ENCODE measurements around the gene PIK3R1. TPM values are rescaled to one million over a fixed set of nuclear protein-coding genes. Genes with fewer than 3 reads are reported as not detected.

PIK3R1 gene
- total RNA-seq, 4 donors from 2014 or later, result 44.9 to 222 (median 81.6) TPM

DNA sequence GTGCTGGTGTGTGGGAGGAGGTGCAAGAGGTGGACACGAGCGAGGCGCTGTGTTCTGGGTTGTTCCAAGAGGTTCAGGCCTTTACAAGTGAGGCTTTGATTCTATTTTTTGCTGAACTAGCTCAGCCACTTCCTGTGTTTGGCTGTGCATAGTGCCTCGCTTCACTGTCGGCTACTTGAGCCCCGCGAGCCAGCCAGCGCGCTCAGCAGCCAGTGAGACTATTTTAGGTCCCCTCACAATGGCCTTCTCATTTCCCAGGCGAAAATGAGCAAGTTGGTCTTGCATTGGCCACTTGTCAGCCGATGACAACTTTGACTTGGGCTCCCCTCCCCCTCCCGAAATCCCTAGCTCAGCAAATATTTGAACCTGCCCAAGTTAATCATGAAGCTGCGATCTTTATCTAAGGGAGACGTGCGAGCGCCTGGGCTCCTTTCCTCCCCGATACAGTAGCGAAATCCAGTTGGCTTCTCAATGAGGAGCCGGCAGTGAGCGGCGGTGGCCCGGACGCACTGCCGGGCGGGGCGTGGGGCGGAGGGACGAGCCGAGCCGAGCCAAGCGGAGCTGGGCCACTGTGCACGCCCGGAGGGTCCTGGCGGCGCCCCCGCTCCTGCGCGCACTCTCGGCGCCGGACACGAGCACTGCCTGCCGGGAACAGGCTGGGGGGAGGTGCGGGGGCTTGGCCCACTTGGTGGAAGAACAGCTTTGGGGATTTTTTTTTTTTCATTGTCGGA lies 72.6 kb downstream of the PIK3R1 start:
- Histone ChIP-seq H3K27ac (peak overlapping the region; percentile 84 to 93 (median 90)), H3K27me3 (no peaks in the 10 kb centered on the region), H3K4me1 (peaks cover 37 to 89% (median 66%) of the 10 kb centered on the region in 4 donors), H3K9me3 (no peaks in the 10 kb centered on the region), H3K36me3 (peaks cover 0 to 15% (median 7%) of the 10 kb centered on the region in 4 donors), H3K4me3 (peak overlapping the region; percentile 24 to 60 (median 40))
- peak; percentile 66 for DNase-seq
- in situ Hi-C loops (cut with MboI; ENCODE audit: low pct_ligation_motif_present in 1 of 4, low pct_unique_long_range_greater_than_20kb in 1 of 4, low sequenced_read_pairs in 3 of 4) (loop anchor here (5.0 to 25.0 kb wide), 4 partner anchors 169 to 674 kb away; no protein-coding TSS in a partner anchor), intact Hi-C loops (cut with DNase I; ENCODE audit: low total_unique reads) (no loop called here)
- WGBS, 2 donors (ENCODE audit: low coverage in 1 of 2), result 1% methylated on average over 40 of the region's 45 CpGs; no CpG with 5 or more reads in 1 of the 2 donors
- TF ChIP-seq CTCF (IDR thresholded peaks at IDR 0.05) (peak in 1 of 5 experiments; percentile 38), POLR2AphosphoS5 (IDR thresholded peaks at IDR 0.05) (peak in 2 of 3 donors; percentile 30 to 54), POLR2A (IDR thresholded peaks at IDR 0.05) (peak; percentile 42), EP300 (IDR thresholded peaks at IDR 0.05; ENCODE audit: low read depth) (no peak)

- H3K27me3 ChIP-seq, result no peaks in the 10 kb centered on the region
- H3K9me3 ChIP-seq, result no peaks in the 10 kb centered on the region
- TF ChIP-seq POLR2AphosphoS5 (IDR thresholded peaks at IDR 0.05) (no peak), POLR2A (IDR thresholded peaks at IDR 0.05) (no peak), EP300 (IDR thresholded peaks at IDR 0.05; ENCODE audit: low read depth) (no peak), CTCF (IDR thresholded peaks at IDR 0.05) (no peak)
- in situ Hi-C loops (cut with MboI; ENCODE audit: low pct_ligation_motif_present in 1 of 4, low pct_unique_long_range_greater_than_20kb in 1 of 4, low sequenced_read_pairs in 3 of 4) (loop anchor here (5.0 to 25.0 kb wide), 4 partner anchors 169 to 674 kb away; no protein-coding TSS in a partner anchor), intact Hi-C loops (cut with DNase I; ENCODE audit: low total_unique reads) (no loop called here)
- peak overlapping the region; percentile 24 to 60 (median 40) for H3K4me3 ChIP-seq
- WGBS, 2 donors (ENCODE audit: low coverage in 1 of 2), result 11% methylated on average over 10 of the region's 10 CpGs; no CpG with 5 or more reads in 1 of the 2 donors
- DNase-seq, result no peak
- peaks cover 0 to 20% (median 10%) of the 10 kb centered on the region in 4 donors for H3K36me3 ChIP-seq
- peaks cover 34 to 83% (median 63%) of the 10 kb centered on the region in 4 donors for H3K4me1 ChIP-seq
- H3K27ac ChIP-seq, result peak overlapping the region; percentile 84 to 93 (median 90)
These were observed 73.2 kb downstream of the PIK3R1 start for GRCh38 chr5:68288707-68289134.

- Histone ChIP-seq H3K36me3 (peaks cover 0 to 28% (median 14%) of the 10 kb centered on the region in 4 donors), H3K4me3 (peak overlapping the region in 3 of 4 donors; percentile 36 to 60 (median 44)), H3K27me3 (no peaks in the 10 kb centered on the region), H3K4me1 (peaks cover 31 to 77% (median 60%) of the 10 kb centered on the region in 4 donors), H3K27ac (peak overlapping the region; percentile 84 to 93 (median 90)), H3K9me3 (no peaks in the 10 kb centered on the region)
- 60 to 68% methylated on average over 3 to 4 of the region's 4 CpGs for WGBS, 2 donors (ENCODE audit: low coverage in 1 of 2)
- DNase-seq, result no peak
- intact Hi-C loops (cut with DNase I; ENCODE audit: low total_unique reads), result no loop called here
- in situ Hi-C loops (cut with MboI; ENCODE audit: low pct_ligation_motif_present in 1 of 4, low pct_unique_long_range_greater_than_20kb in 1 of 4, low sequenced_read_pairs in 3 of 4), result loop anchor here (5.0 to 25.0 kb wide), 4 partner anchors 168 to 673 kb away; no protein-coding TSS in a partner anchor
- TF ChIP-seq POLR2A (IDR thresholded peaks at IDR 0.05), result no peak
- no peak for TF ChIP-seq EP300 (IDR thresholded peaks at IDR 0.05; ENCODE audit: low read depth)
- TF ChIP-seq CTCF (IDR thresholded peaks at IDR 0.05), result no peak
- no peak for TF ChIP-seq POLR2AphosphoS5 (IDR thresholded peaks at IDR 0.05)
These were observed 73.9 kb downstream of the PIK3R1 start for GRCh38 chr5:68289498-68289897.

- peak; percentile 53 for DNase-seq
- 39 to 46% methylated on average over 4 of the region's 4 CpGs for WGBS, 2 donors (ENCODE audit: low coverage in 1 of 2)
- Histone ChIP-seq H3K36me3 (peaks cover 0 to 36% (median 17%) of the 10 kb centered on the region in 4 donors), H3K4me1 (peaks cover 31 to 70% (median 54%) of the 10 kb centered on the region in 4 donors), H3K4me3 (peak overlapping the region in 2 of 4 donors; percentile 1 to 60), H3K27me3 (no peaks in the 10 kb centered on the region), H3K27ac (peak overlapping the region; percentile 46 to 93 (median 87)), H3K9me3 (no peaks in the 10 kb centered on the region)
- intact Hi-C loops (cut with DNase I; ENCODE audit: low total_unique reads), result no loop called here
- in situ Hi-C loops (cut with MboI; ENCODE audit: low pct_ligation_motif_present in 1 of 4, low pct_unique_long_range_greater_than_20kb in 1 of 4, low sequenced_read_pairs in 3 of 4), result loop anchor here (25.0 kb wide), 2 partner anchors 172 to 672 kb away; no protein-coding TSS in a partner anchor
- TF ChIP-seq CTCF (IDR thresholded peaks at IDR 0.05) (no peak), POLR2AphosphoS5 (IDR thresholded peaks at IDR 0.05) (no peak), POLR2A (IDR thresholded peaks at IDR 0.05) (no peak), EP300 (IDR thresholded peaks at IDR 0.05; ENCODE audit: low read depth) (no peak)
These were observed 74.7 kb downstream of the PIK3R1 start for GRCh38 chr5:68290260-68290674.
